GM12878 (cell line): Measurements from ENCODE around the gene COL6A1. TPM values are rescaled to one million over a fixed set of nuclear protein-coding genes. Genes with fewer than 3 reads are reported as not detected.

ENCODE experiments used
- ATAC-seq: fragments of 200-7000 bp; cut with Tn5 transposase; 3 replicates; pipeline ENCODE4 v1.9.1; 2020; ENCODE audit warnings: mild to moderate bottlenecking, moderate library complexity
- BruUV-seq: library from RNA; stranded (reverse); fragments of 400-500 nt; replicated peaks from 2 replicates; lab custom pipeline; 2021; lab: Mats Ljungman, UMichigan
- CTCF ChIA-PET: fragments of 300-600 bp; sonication (Branson Sonifier 250); formaldehyde crosslinking; extraction: SDS; loops from one replicate; lab custom pipeline; 2021; ENCODE audit warnings: inconsistent platforms; lab: Yijun Ruan, JAX
- POLR2A ChIA-PET: fragments of 350-600 bp; formaldehyde crosslinking; extraction: SDS; loops from one replicate; lab custom pipeline; 2021; ENCODE audit warnings: inconsistent platforms; lab: Charles Lee
- RAD21 ChIA-PET: fragments of 300-600 bp; sonication (Branson Sonifier 250); formaldehyde crosslinking; loops from one replicate; lab custom pipeline; 2023; ENCODE audit warnings: antibody characterized with exemption; ENCODE audit not compliant: unreplicated experiment; lab: Charles Lee
- SMC1A ChIA-PET: fragments of 300-600 bp; sonication (Branson Sonifier 250); formaldehyde crosslinking; loops from one replicate; lab custom pipeline; 2023; ENCODE audit not compliant: unreplicated experiment, uncharacterized antibody; lab: Charles Lee
- DNase-seq: peaks from one replicate; pipeline ENCODE4 v3.0.0-alpha.2; 2011; ENCODE audit warnings: low read depth, low spot score
- FAIRE-seq: peaks from 3 replicates; lab custom pipeline; 2011; peaks lifted over from hg19 to GRCh38; lab: Jason Lieb, UNC
- H2AFZ ChIP-seq: 2 replicates; pipeline ENCODE4 v1.6.0; 2011; ENCODE audit warnings: low read depth, low read length, control low read depth; ENCODE audit not compliant: control insufficient read depth
- H3K27ac ChIP-seq: 2 replicates; pipeline ENCODE4 v1.5.1; 2011; ENCODE audit warnings: control low read depth; ENCODE audit not compliant: control insufficient read depth, insufficient read depth
- H3K27me3 ChIP-seq, 2 experiments: replicated peaks in 1 of 2; 2 replicates each; pipeline versions ENCODE4 v1.6.0 to v1.6.1; 2011; ENCODE audit warnings: low read length in 1 of 2; ENCODE audit not compliant: control insufficient read depth in 2 of 2, insufficient read depth in 2 of 2
- H3K36me3 ChIP-seq, 2 experiments: 2 replicates each; pipeline ENCODE4 v1.5.1; 2011; ENCODE audit warnings: low read length in 1 of 2; ENCODE audit not compliant: control insufficient read depth in 2 of 2, insufficient read depth in 2 of 2
- H3K4me1 ChIP-seq: 2 replicates; pipeline ENCODE4 v1.6.1; 2011; ENCODE audit warnings: mild to moderate bottlenecking, low read length, moderate library complexity, mixed read lengths; ENCODE audit not compliant: control insufficient read depth, insufficient read depth
- H3K4me2 ChIP-seq: 2 replicates; pipeline ENCODE4 v1.6.0; 2011; ENCODE audit warnings: control low read depth; ENCODE audit not compliant: control insufficient read depth, insufficient read depth
- H3K4me3 ChIP-seq: fragments of 200-600 bp; sonication (generic); 2 replicates; pipeline ENCODE4 v1.5.1; 2016
- H3K79me2 ChIP-seq: 2 replicates; pipeline ENCODE4 v1.6.0; 2011; ENCODE audit warnings: low read length; ENCODE audit not compliant: control insufficient read depth, insufficient read depth
- H3K9ac ChIP-seq: 2 replicates; pipeline ENCODE4 v1.8.0; 2011; ENCODE audit warnings: low read length, control low read depth, mixed read lengths; ENCODE audit not compliant: control insufficient read depth, insufficient read depth
- H3K9me3 ChIP-seq: replicated peaks from 3 replicates; pipeline ENCODE4 v1.5.1; 2011; ENCODE audit warnings: mild to moderate bottlenecking, low read length; ENCODE audit not compliant: control insufficient read depth, insufficient read depth
- H4K20me1 ChIP-seq: 2 replicates; pipeline ENCODE4 v1.6.0; 2011; ENCODE audit not compliant: control insufficient read depth, insufficient read depth
- BCL11A ChIP-seq: IDR thresholded peaks from 2 replicates; pipeline ENCODE4 v1.6.1; 2011; ENCODE audit warnings: low read depth, low read length
- CHD2 ChIP-seq: IDR thresholded peaks from 2 replicates; pipeline ENCODE4 v1.6.1; 2011; ENCODE audit warnings: low read depth, low read length, improper control_type of control experiment, borderline replicate concordance
- CTCF ChIP-seq, 3 experiments: IDR thresholded peaks in 2 of 3; conservative IDR thresholded peaks in 1 of 3; 2 replicates each; pipeline ENCODE4 v1.5.1; 2011; ENCODE audit warnings: low read depth in 3 of 3, low read length in 3 of 3, mild to moderate bottlenecking in 3 of 3, control low read depth in 2 of 3, moderate library complexity in 2 of 3, inconsistent platforms in 1 of 3, mixed read lengths in 1 of 3; ENCODE audit not compliant: control insufficient read depth in 2 of 3, insufficient read depth in 1 of 3; ENCODE audit errors: extremely low read depth in 1 of 3
- EED ChIP-seq: sonication (generic); IDR thresholded peaks from 2 replicates; pipeline ENCODE4 v1.6.1; 2016; ENCODE audit warnings: antibody characterized with exemption, low read depth
- IKZF1 ChIP-seq: fragments of 450-650 bp; conservative IDR thresholded peaks from 2 replicates; pipeline ENCODE4 v1.6.1; 2017; ENCODE audit warnings: antibody characterized with exemption, mild to moderate bottlenecking
- MYC ChIP-seq: IDR thresholded peaks from 2 replicates; pipeline ENCODE4 v1.6.1; 2011; ENCODE audit warnings: mild to moderate bottlenecking, low read length, moderate library complexity, inconsistent platforms; ENCODE audit not compliant: insufficient read depth, insufficient replicate concordance, insufficient read length, severe bottlenecking
- NFXL1 ChIP-seq: fragments of 450-650 bp; IDR thresholded peaks from 2 replicates; pipeline ENCODE4 v1.6.1; 2017; ENCODE audit warnings: antibody characterized with exemption, mild to moderate bottlenecking, borderline replicate concordance
- RBBP5 ChIP-seq: fragments of 200-600 bp; sonication (generic); conservative IDR thresholded peaks from 2 replicates; pipeline ENCODE4 v1.6.1; 2016
- RCOR1 ChIP-seq: conservative IDR thresholded peaks from 2 replicates; pipeline ENCODE4 v1.6.1; 2012; ENCODE audit warnings: low read depth, low read length, improper control_type of control experiment
- SMARCA5 ChIP-seq: fragments of 450-650 bp; IDR thresholded peaks from 2 replicates; pipeline ENCODE4 v1.6.1; 2017; ENCODE audit warnings: mild to moderate bottlenecking
- SUPT20H ChIP-seq: IDR thresholded peaks from 2 replicates; pipeline ENCODE4 v1.6.1; 2011; ENCODE audit warnings: low read depth, mild to moderate bottlenecking, low read length, moderate library complexity, borderline replicate concordance; ENCODE audit not compliant: control insufficient read depth
- TAF1 ChIP-seq: IDR thresholded peaks from 2 replicates; pipeline ENCODE4 v1.6.1; 2011; ENCODE audit warnings: mild to moderate bottlenecking, low read depth, low read length, borderline replicate concordance
- TBL1XR1 ChIP-seq: IDR thresholded peaks from 2 replicates; pipeline ENCODE4 v1.6.1; 2012; ENCODE audit warnings: low read depth, low read length, improper control_type of control experiment
- ZNF384 ChIP-seq: IDR thresholded peaks from 2 replicates; pipeline ENCODE4 v1.6.1; 2012; ENCODE audit warnings: low read depth, mild to moderate bottlenecking, low read length, improper control_type of control experiment, borderline replicate concordance
- ZNF592 ChIP-seq: fragments of 450-650 bp; IDR thresholded peaks from 2 replicates; pipeline ENCODE4 v1.6.1; 2017; ENCODE audit warnings: mild to moderate bottlenecking, moderate library complexity
- ZNF622 ChIP-seq: fragments of 450-650 bp; IDR thresholded peaks from 2 replicates; pipeline ENCODE4 v1.6.1; 2017; ENCODE audit warnings: mild to moderate bottlenecking, inconsistent platforms
- WGBS: methylation state at CpG from one replicate; pipeline ENCODE4 v1.1.6; 2016; ENCODE audit warnings: low lambda C conversion rate; ENCODE audit not compliant: insufficient replicate concordance, insufficient coverage; ENCODE audit errors: missing lambda C conversion rate; 5-methylcytosine and 5-hydroxymethylcytosine counted together
- in situ Hi-C: fragments of 300-500 bp; cut with MboI; formaldehyde crosslinking; loops from 9 replicates; pipeline ENCODE4 v1.14.3; 2018; ENCODE audit warnings: mixed read lengths
- intact Hi-C: fragments of 100-400 bp; cut with micrococcal nuclease; formaldehyde crosslinking; loops from one replicate; pipeline ENCODE4 v1.14.2; 2022; ENCODE audit not compliant: unreplicated experiment
- polyA plus RNA-seq, 11 experiments: library from polyadenylated mRNA; depleted of rRNA in 4 of 11; unstranded in 6 of 11; stranded (reverse) in 5 of 11; fragments of >200 nt; fragmentation: Nextera tagmentation in 4 of 11; fragmentation: Illumina TruSeq in 1 of 11; extraction: Ambion mirVana in 4 of 11; extraction: Trizol in 1 of 11; gene quantifications; 1 replicate in 1 of 11; 2 replicates in 10 of 11; pipeline versions ENCODE4 v1.2.1 to v1.2.3, GENCODE V29; 2011 to 2016; ENCODE audit warnings: inconsistent platforms in 2 of 11, missing spikeins in 2 of 11, low read depth in 1 of 11
- total RNA-seq, 4 experiments: library from RNA; depleted of rRNA in 3 of 4; stranded (reverse); fragments of >200 nt in 3 of 4; fragmentation: Illumina TruSeq in 1 of 4; extraction: Trizol in 1 of 4; gene quantifications; 2 replicates each; pipeline versions ENCODE4 v1.2.1 to v1.2.3, GENCODE V29; 2013 to 2021

Gene COL6A1
- total and polyA plus RNA-seq, 10 of the 15 experiments (the other 5 are each of a cell fraction or from before 2014, with no cell fraction given): 0.12 to 1.3 (median 0.20) TPM; not detected in 7

GRCh38 chr21:46006547-46007491, 25.2 kb downstream of the COL6A1 start:
- Histone ChIP-seq H3K36me3 (no peaks in the 10 kb centered on the region), H3K4me3 (no peak overlapping the region), H2AFZ (no peak overlapping the region), H3K27ac (no peak overlapping the region), H4K20me1 (no peaks in the 10 kb centered on the region), H3K4me2 (no peak overlapping the region), H3K79me2 (no peaks in the 10 kb centered on the region), H3K4me1 (no peaks in the 10 kb centered on the region), H3K9ac (no peak overlapping the region), H3K27me3 (no peaks in the 10 kb centered on the region), H3K9me3 (peaks cover 5% of the 10 kb centered on the region; the same call in 2 of the 3 replicates)
- BruUV-seq: no TSS peak
- intact Hi-C loops (no loop called here), in situ Hi-C loops (no loop called here)
- ChIA-PET SMC1A (no interaction called here), RAD21 (no interaction called here), CTCF (no interaction called here), POLR2A (no interaction called here)
- ATAC-seq: no peak
- 57% methylated on average over 33 of the region's 40 CpGs for WGBS
- no peak for DNase-seq
- no peak for FAIRE-seq
- TF ChIP-seq EED (no peak), MYC (no peak), RCOR1 (no peak), RBBP5 (no peak), CTCF (IDR thresholded peaks at IDR 0.05 in 2 of 3, conservative IDR thresholded peaks at IDR 0.05 in 1 of 3; ENCODE audit: control insufficient read depth in 2 of 3, extremely low read depth in 1 of 3, insufficient read depth in 1 of 3, low read depth in 3 of 3, low read length in 3 of 3) (no peak), ZNF384 (no peak), SMARCA5 (no peak), BCL11A (no peak), TBL1XR1 (no peak), IKZF1 (no peak), TAF1 (no peak), ZNF592 (no peak), NFXL1 (no peak), CHD2 (no peak), ZNF622 (no peak), SUPT20H (no peak)
